ENCODE measurements around the gene TAS2R60.
"Not testable (repeated sequence)": the region's sequence is repeated elsewhere in the genome, so short reads cannot be mapped to it uniquely, and the experiment has no call there.

Gene TAS2R60

GRCh38 chr7:143460271-143460979 is 17.2 kb downstream of the TAS2R60 start:
- no peak overlapping the region for H3K4me3 ChIP-seq
- peak overlapping the region in 2 of 21 experiments; percentile 16 to 24 for H3K27ac ChIP-seq

GRCh38 chr7:143462045-143462444 is 18.8 kb downstream of the TAS2R60 start:
- H3K4me3 ChIP-seq, result no peak overlapping the region
- no peak overlapping the region for H3K27ac ChIP-seq

- Histone ChIP-seq H3K4me3 (no peak overlapping the region), H3K27ac (peak overlapping the region in 2 of 21 experiments; percentile 7 to 21)
These were observed 20.3 kb downstream of the TAS2R60 start for GRCh38 chr7:143463556-143463955.

GRCh38 chr7:143463957-143464356 is 20.7 kb downstream of the TAS2R60 start:
- Histone ChIP-seq H3K4me3 (no peak overlapping the region), H3K27ac (peak overlapping the region in 1 of 21 experiments; percentile 21)

- H3K27ac ChIP-seq, result peak overlapping the region in 5 of 21 experiments; percentile 4 to 28 (median 17)
- no peak overlapping the region for H3K4me3 ChIP-seq
These were observed 24.5 kb downstream of the TAS2R60 start for GRCh38 chr7:143467724-143468123.

GRCh38 chr7:143472071-143472689 is 28.9 kb downstream of the TAS2R60 start:
- peak overlapping the region in 4 of 21 experiments; percentile 14 to 39 (median 27) for H3K27ac ChIP-seq
- not testable (repeated sequence) for H3K4me3 ChIP-seq

GRCh38 chr7:143477501-143478150 is 34.4 kb downstream of the TAS2R60 start, which contains the start of gene TAS2R41:
Gene TAS2R41, plus strand, starts transcription at chr7:143477873. Its CDS starts 0 bp downstream, at chr7:143477873.
- Histone ChIP-seq H3K4me3 (no peak within 1 kb of the TSS), H3K27ac (peak within 1 kb of the TSS in 10 of 21 experiments; percentile 6 to 66 (median 44))

GRCh38 chr7:143479055-143479766 is 36.0 kb downstream of the TAS2R60 start:
- no peak overlapping the region for H3K4me3 ChIP-seq
- peak overlapping the region in 11 of 21 experiments; percentile 10 to 74 (median 50) for H3K27ac ChIP-seq

GRCh38 chr7:143480501-143480900 is 37.2 kb downstream of the TAS2R60 start:
- Histone ChIP-seq H3K4me3 (no peak overlapping the region), H3K27ac (no peak overlapping the region)

GRCh38 chr7:143484119-143484518 is 40.9 kb downstream of the TAS2R60 start:
- peak overlapping the region in 5 of 21 experiments; percentile 25 to 59 (median 30) for H3K27ac ChIP-seq
- H3K4me3 ChIP-seq, result no peak overlapping the region

- H3K4me3 ChIP-seq, result no peak overlapping the region
- peak overlapping the region in 7 of 21 experiments; percentile 26 to 75 (median 59) for H3K27ac ChIP-seq
These were observed 41.8 kb downstream of the TAS2R60 start for GRCh38 chr7:143485094-143485493.

GRCh38 chr7:143485500-143485899 is 42.2 kb downstream of the TAS2R60 start:
- peak overlapping the region in 8 of 21 experiments; percentile 17 to 75 (median 56) for H3K27ac ChIP-seq

GRCh38 chr7:143486266-143486665 is 43.0 kb downstream of the TAS2R60 start:
- H3K4me3 ChIP-seq, result not testable (repeated sequence)
- H3K27ac ChIP-seq, result peak overlapping the region in 10 of 21 experiments; percentile 45 to 75 (median 63)

More at GRCh38 chr7:143485500-143485899, 42.2 kb downstream of the TAS2R60 start:
- no peak overlapping the region for H3K4me3 ChIP-seq

GRCh38 chr7:143487061-143487460 is 43.8 kb downstream of the TAS2R60 start:
- no peak overlapping the region for H3K4me3 ChIP-seq
- peak overlapping the region in 16 of 21 experiments; percentile 6 to 75 (median 56) for H3K27ac ChIP-seq

GRCh38 chr7:143487566-143487965 is 44.3 kb downstream of the TAS2R60 start:
- Histone ChIP-seq H3K27ac (peak overlapping the region in 13 of 21 experiments; percentile 18 to 75 (median 56)), H3K4me3 (no peak overlapping the region)

- no peak overlapping the region for H3K4me3 ChIP-seq
- no peak overlapping the region for H3K27ac ChIP-seq
These were observed 47.6 kb downstream of the TAS2R60 start for GRCh38 chr7:143490717-143491306.

GRCh38 chr7:143492043-143492471 is 48.8 kb downstream of the TAS2R60 start:
- peak overlapping the region in 4 of 21 experiments; percentile 13 to 49 (median 32) for H3K27ac ChIP-seq
- no peak overlapping the region for H3K4me3 ChIP-seq

- peak overlapping the region in 4 of 21 experiments; percentile 13 to 25 (median 18) for H3K27ac ChIP-seq
- no peak overlapping the region for H3K4me3 ChIP-seq
These were observed 49.8 kb downstream of the TAS2R60 start for GRCh38 chr7:143492799-143493739.

All from skin epidermis (tissue), 12 donors.